ENCODE results near the gene PCCB.

Gene PCCB

DNA sequence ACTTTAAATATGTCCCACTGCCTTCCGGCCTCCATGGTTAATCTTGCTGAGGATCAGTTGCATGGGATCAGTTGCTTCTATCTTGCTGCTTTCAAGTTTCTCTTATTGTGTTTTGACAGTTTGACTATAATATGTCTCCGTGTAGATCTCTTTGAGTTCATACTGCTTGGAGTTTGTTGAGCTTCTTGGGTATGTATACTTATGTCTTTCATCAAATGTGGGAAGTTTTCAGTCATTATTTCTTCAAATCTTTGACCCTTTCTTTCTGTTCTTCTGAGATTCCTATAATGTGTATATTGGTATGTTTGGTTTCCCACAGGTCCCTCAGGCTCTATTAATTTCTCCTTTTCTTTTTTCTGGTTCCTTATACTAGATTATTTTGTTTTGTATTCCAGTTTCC is 30.8 kb downstream of the PCCB start:
- no peak overlapping the region for H3K27ac ChIP-seq
- no peak for DNase-seq (ENCODE audit: low spot score)
- ChIA-PET CTCF (no interaction called here), POLR2A (ENCODE audit: low non-redundant PET) (no interaction called here)
- TF ChIP-seq CTCF (conservative IDR thresholded peaks at IDR 0.05; ENCODE audit: low read depth), result no peak

GRCh38 chr3:136281966-136282520 is 31.9 kb downstream of the PCCB start:
- no peak overlapping the region for H3K27ac ChIP-seq
- no peak for DNase-seq (ENCODE audit: low spot score)
- CTCF ChIA-PET, result no interaction called here
- TF ChIP-seq CTCF (conservative IDR thresholded peaks at IDR 0.05; ENCODE audit: low read depth), result no peak
- POLR2A ChIA-PET (ENCODE audit: low non-redundant PET), result no interaction called here

DNA sequence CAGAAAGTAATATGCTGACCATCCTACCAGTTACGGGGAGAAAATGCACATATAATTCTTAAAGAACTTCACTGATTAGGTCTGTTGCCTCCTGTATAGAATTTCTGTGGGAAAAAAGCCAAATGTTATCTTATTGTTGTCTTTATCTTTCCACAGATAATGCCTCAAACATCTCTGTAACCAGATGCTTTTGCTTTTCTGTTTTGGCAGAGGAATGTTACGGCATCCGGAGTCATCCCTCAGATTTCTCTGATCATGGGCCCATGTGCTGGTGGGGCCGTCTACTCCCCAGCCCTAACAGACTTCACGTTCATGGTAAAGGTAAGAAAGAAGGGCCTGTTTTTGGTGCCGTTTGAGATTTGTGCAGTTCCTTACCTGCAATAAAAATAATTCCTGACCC is 33.5 kb downstream of the PCCB start:
- no peak for DNase-seq (ENCODE audit: low spot score)
- ChIA-PET POLR2A (ENCODE audit: low non-redundant PET) (no interaction called here), CTCF (no interaction called here)
- H3K27ac ChIP-seq, result no peak overlapping the region
- TF ChIP-seq CTCF (conservative IDR thresholded peaks at IDR 0.05; ENCODE audit: low read depth), result no peak

DNA sequence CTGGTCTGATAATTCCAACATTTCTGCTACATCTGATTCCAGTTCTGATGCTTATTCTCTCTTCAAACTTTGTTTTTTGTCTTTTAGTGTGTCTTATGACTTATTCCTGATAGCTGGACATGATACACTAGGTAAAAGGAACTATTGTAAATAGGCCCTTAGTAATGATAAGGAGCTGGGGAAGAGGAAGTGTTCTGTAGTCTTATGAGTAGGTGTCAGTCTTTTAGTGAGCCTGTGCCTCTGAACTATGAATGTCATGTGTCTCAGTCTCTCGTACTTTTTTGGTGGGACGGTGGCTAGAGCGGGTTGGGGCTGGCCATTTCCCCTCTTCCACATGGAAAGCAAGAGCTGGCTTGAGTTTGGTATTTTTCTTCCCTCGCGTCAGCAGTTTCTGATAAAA is 41.2 kb downstream of the PCCB start:
- no peak for TF ChIP-seq CTCF (conservative IDR thresholded peaks at IDR 0.05; ENCODE audit: low read depth)
- DNase-seq (ENCODE audit: low spot score), result no peak
- H3K27ac ChIP-seq, result no peak overlapping the region
- POLR2A ChIA-PET (ENCODE audit: low non-redundant PET), result no interaction called here
- CTCF ChIA-PET, result no interaction called here

GRCh38 chr3:136292500-136292899 is 42.4 kb downstream of the PCCB start:
- TF ChIP-seq CTCF (conservative IDR thresholded peaks at IDR 0.05; ENCODE audit: low read depth), result no peak
- ChIA-PET CTCF (no interaction called here), POLR2A (ENCODE audit: low non-redundant PET) (no interaction called here)
- DNase-seq (ENCODE audit: low spot score), result no peak
- H3K27ac ChIP-seq, result no peak overlapping the region

GRCh38 chr3:136293279-136293678 is 43.1 kb downstream of the PCCB start:
- H3K27ac ChIP-seq, result no peak overlapping the region
- DNase-seq (ENCODE audit: low spot score), result no peak
- ChIA-PET CTCF (interaction anchor here (0.5 to 0.6 kb wide), 2 partner anchors 20 to 151 kb away, joined by 3 read pairs; no protein-coding TSS in a partner anchor), POLR2A (ENCODE audit: low non-redundant PET) (no interaction called here)
- TF ChIP-seq CTCF (conservative IDR thresholded peaks at IDR 0.05; ENCODE audit: low read depth), result no peak

GRCh38 chr3:136294176-136294575 is 44.0 kb downstream of the PCCB start:
- no peak for TF ChIP-seq CTCF (conservative IDR thresholded peaks at IDR 0.05; ENCODE audit: low read depth)
- CTCF ChIA-PET, result no interaction called here
- DNase-seq (ENCODE audit: low spot score), result no peak
- POLR2A ChIA-PET (ENCODE audit: low non-redundant PET), result no interaction called here
- no peak overlapping the region for H3K27ac ChIP-seq

Measured in RWPE1 (cell line).